ENCODE data around the gene PRICKLE1. TPM values are rescaled to one million over a fixed set of nuclear protein-coding genes. Genes with fewer than 3 reads are reported as not detected.

PRICKLE1 gene
- total and polyA plus RNA-seq, 9 of the 15 experiments (the other 6 are each of a cell fraction or from before 2014, with no cell fraction given) = 0.22 to 0.85 (median 0.31) TPM

- TF ChIP-seq EP300 (IDR thresholded peaks at IDR 0.05; ENCODE audit: low read length) (no peak), ZNF253 (CRISPR knock-in tag; conservative IDR thresholded peaks at IDR 0.05) (no peak), ZNF445 (CRISPR knock-in tag; IDR thresholded peaks at IDR 0.05; ENCODE audit: low read depth) (no peak), GATAD2B (IDR thresholded peaks at IDR 0.05; ENCODE audit: borderline replicate concordance) (no peak), KDM1A (IDR thresholded peaks at IDR 0.05) (no peak), ZBTB17 (CRISPR knock-in tag; IDR thresholded peaks at IDR 0.05) (no peak), TAF15 (IDR thresholded peaks at IDR 0.05; ENCODE audit: low read depth, low read length) (no peak), THAP7 (CRISPR knock-in tag; IDR thresholded peaks at IDR 0.05) (no peak), ZBTB12 (CRISPR knock-in tag; IDR thresholded peaks at IDR 0.05) (no peak), CCNT2 (IDR thresholded peaks at IDR 0.05; ENCODE audit: borderline replicate concordance, extremely low read depth, insufficient read length, low read depth, low read length) (no peak), HBP1 (CRISPR knock-in tag; IDR thresholded peaks at IDR 0.05) (no peak), XRCC3 (IDR thresholded peaks at IDR 0.05) (no peak), MEF2A (IDR thresholded peaks at IDR 0.05; ENCODE audit: control insufficient read depth, low read depth, low read length) (no peak), POLR2G (IDR thresholded peaks at IDR 0.05; ENCODE audit: low read depth, low read length) (no peak)
- POLR2A ChIA-PET = no interaction called here
- ATAC-seq = no peak
These were observed 22.7 kb upstream of the PRICKLE1 start for GRCh38 chr12:42612231-42612613.

More at GRCh38 chr12:42612231-42612613, 22.7 kb upstream of the PRICKLE1 start:
- CTCF ChIA-PET (ENCODE audit: low intra/inter-chr PET ratio) = no interaction called here
- Histone ChIP-seq H3K9me3 (replicated peaks; ENCODE audit: control insufficient read depth, insufficient read depth, low read depth, low read length) (no peaks in the 10 kb centered on the region), H3K9me1 (ENCODE audit: control insufficient read depth, insufficient read depth, low read length) (no peaks in the 10 kb centered on the region), H3K27me3 (ENCODE audit: control insufficient read depth in 2 of 2, insufficient read depth in 2 of 2, low read length in 2 of 2) (no peaks in the 10 kb centered on the region), H3K36me3 (ENCODE audit: control insufficient read depth, insufficient read depth, low read length) (no peaks in the 10 kb centered on the region), H2AFZ (ENCODE audit: low read depth, low read length) (no peak overlapping the region), H3K4me3 (no peak overlapping the region), H3K27ac (ENCODE audit: extremely low read depth, low read depth, low read length) (no peak overlapping the region), H3K9ac (ENCODE audit: insufficient read depth in 1 of 2, low read depth in 2 of 2, low read length in 2 of 2) (no peak overlapping the region), H4K20me1 (replicated peaks; ENCODE audit: control insufficient read depth, insufficient read depth, low read length) (no peaks in the 10 kb centered on the region), H3K79me2 (ENCODE audit: control insufficient read depth, insufficient read depth, low read length) (no peaks in the 10 kb centered on the region), H3K4me1 (replicated peaks in 1 of 2; ENCODE audit: control insufficient read depth in 2 of 2, insufficient read depth in 2 of 2, low read length in 2 of 2) (no peaks in the 10 kb centered on the region), H3K4me2 (ENCODE audit: insufficient read depth, low read length) (no peak overlapping the region)
- no peak for FAIRE-seq
- no peak for DNase-seq (ENCODE audit: extremely low read depth in 1 of 4, low spot score in 3 of 4)
- intact Hi-C loops (cut with micrococcal nuclease) = no loop called here
- BruUV-seq (replicated peaks) = no TSS peak
- in situ Hi-C loops (cut with MboI) = no loop called here
